Keratinocyte (primary cell): ENCODE measurements around the gene FOXP4. TPM values are rescaled to one million over a fixed set of nuclear protein-coding genes. Genes with fewer than 3 reads are reported as not detected.

Experiments
- DNase-seq: peaks from one replicate; pipeline ENCODE4 v3.0.0-alpha.2; 2011; ENCODE audit warnings: low read depth, missing footprints, low spot score
- FAIRE-seq: peaks from 2 replicates; lab custom pipeline; 2011; peaks lifted over from hg19 to GRCh38; lab: Jason Lieb, UNC
- H2AFZ ChIP-seq: 2 replicates; pipeline ENCODE4 v1.6.0; 2012; ENCODE audit warnings: low read length, control low read depth, inconsistent platforms; ENCODE audit not compliant: control insufficient read depth
- H3K27ac ChIP-seq: 2 replicates; pipeline ENCODE4 v1.5.1; 2011; ENCODE audit warnings: low read length; ENCODE audit not compliant: control insufficient read depth, insufficient read depth
- H3K27me3 ChIP-seq: 3 replicates; pipeline ENCODE4 v1.6.0; 2011; ENCODE audit warnings: low read length; ENCODE audit not compliant: control insufficient read depth, insufficient read depth; ENCODE audit errors: extremely low read depth
- H3K36me3 ChIP-seq, 2 experiments: 2 replicates in 1 of 2; 3 replicates in 1 of 2; pipeline ENCODE4 v1.5.1; 2011; ENCODE audit warnings: low read length in 2 of 2, mild to moderate bottlenecking in 1 of 2; ENCODE audit not compliant: control insufficient read depth in 2 of 2, insufficient read depth in 2 of 2; ENCODE audit errors: extremely low read depth in 1 of 2
- H3K4me1 ChIP-seq: 3 replicates; pipeline ENCODE4 v1.5.1; 2011; ENCODE audit warnings: low read length; ENCODE audit not compliant: control insufficient read depth, insufficient read depth; ENCODE audit errors: extremely low read depth
- H3K4me2 ChIP-seq: 3 replicates; pipeline ENCODE4 v1.6.0; 2011; ENCODE audit warnings: low read depth, low read length; ENCODE audit not compliant: control insufficient read depth, insufficient read depth; ENCODE audit errors: extremely low read depth
- H3K4me3 ChIP-seq, 3 experiments: fragments of 200-600 bp in 1 of 3; sonication (generic) in 1 of 3; 2 replicates in 2 of 3; 3 replicates in 1 of 3; pipeline ENCODE4 v1.5.1; 2011 to 2016; ENCODE audit warnings: low read length in 3 of 3, mild to moderate bottlenecking in 3 of 3, control low read depth in 2 of 3, inconsistent platforms in 1 of 3, low read depth in 1 of 3, mixed read lengths in 1 of 3, mixed run types in 1 of 3, moderate library complexity in 1 of 3; ENCODE audit not compliant: control insufficient read depth in 2 of 3, insufficient read depth in 2 of 3; ENCODE audit errors: extremely low read depth in 1 of 3
- H3K79me2 ChIP-seq: 2 replicates; pipeline ENCODE4 v1.6.0; 2012; ENCODE audit warnings: low read length; ENCODE audit not compliant: control insufficient read depth, insufficient read depth
- H3K9ac ChIP-seq: 3 replicates; pipeline ENCODE4 v1.6.0; 2011; ENCODE audit warnings: low read length; ENCODE audit not compliant: control insufficient read depth, insufficient read depth; ENCODE audit errors: extremely low read depth
- H3K9me1 ChIP-seq: 3 replicates; pipeline ENCODE4 v1.6.0; 2011; ENCODE audit warnings: low read length; ENCODE audit not compliant: control insufficient read depth, insufficient read depth; ENCODE audit errors: extremely low read depth
- H3K9me3 ChIP-seq: 2 replicates; pipeline ENCODE4 v1.5.1; 2012; ENCODE audit warnings: low read depth, low read length; ENCODE audit not compliant: control insufficient read depth
- H4K20me1 ChIP-seq: 3 replicates; pipeline ENCODE4 v1.6.0; 2011; ENCODE audit warnings: low read length; ENCODE audit not compliant: control insufficient read depth, insufficient read depth; ENCODE audit errors: extremely low read depth
- CTCF ChIP-seq, 3 experiments: IDR thresholded peaks in 1 of 3; conservative IDR thresholded peaks in 1 of 3; optimal IDR thresholded peaks in 1 of 3; 2 replicates in 2 of 3; 3 replicates in 1 of 3; pipeline versions ENCODE3 to v1.5.1; 2011; ENCODE audit warnings: low read length in 3 of 3, mild to moderate bottlenecking in 3 of 3, moderate library complexity in 2 of 3, control low read depth in 1 of 3, inconsistent platforms in 1 of 3; ENCODE audit not compliant: insufficient read depth in 2 of 3; ENCODE audit errors: extremely low read depth in 1 of 3
- EZH2 ChIP-seq: IDR thresholded peaks from one replicate; pipeline ENCODE4 v1.6.1; 2012; ENCODE audit warnings: inconsistent platforms, mild to moderate bottlenecking, low read length, moderate library complexity
- dilution Hi-C: fragments of 300-500 bp; cut with MboI; formaldehyde crosslinking; loops from one replicate; pipeline ENCODE4 v1.7.0; 2020; ENCODE audit warnings: low sequenced_read_pairs; ENCODE audit not compliant: extremely low pct_ligation_motif_present
- polyA plus RNA-seq, 5 experiments: library from polyadenylated mRNA; depleted of rRNA in 3 of 5; stranded (reverse) in 3 of 5; stranded (forward) in 1 of 5; unstranded in 1 of 5; fragments of >200 nt; gene quantifications; 1 replicate in 1 of 5; 2 replicates in 3 of 5; 3 replicates in 1 of 5; pipeline versions ENCODE4 v1.2.1 to v1.2.3, GENCODE V29; 2011 to 2012; ENCODE audit warnings: missing spikeins in 2 of 5, low read depth in 1 of 5, low replicate concordance in 1 of 5

Gene FOXP4
- polyA plus RNA-seq, 1 donor (not counting 4 experiments of a cell fraction or from before 2014, with no cell fraction given), result 1.1 TPM

GRCh38 chr6:41541364-41541763 lies 4.8 kb upstream of the FOXP4 start:
- DNase-seq (no peak), FAIRE-seq (no peak)
- H3K9me1 ChIP-seq, result no peaks in the 10 kb centered on the region
- H2AFZ ChIP-seq, result no peak overlapping the region
- no peaks in the 10 kb centered on the region for H3K9me3 ChIP-seq
- no peak overlapping the region for H3K4me3 ChIP-seq
- TF ChIP-seq CTCF (optimal IDR thresholded peaks at IDR 0.05 in 1 of 3, IDR thresholded peaks at IDR 0.05 in 1 of 3, conservative IDR thresholded peaks at IDR 0.05 in 1 of 3; ENCODE audit: extremely low read depth in 1 of 3, insufficient read depth in 2 of 3, low read length in 3 of 3) (no peak), EZH2 (no peak)
- no peaks in the 10 kb centered on the region for H3K36me3 ChIP-seq
- dilution Hi-C loops, result no loop called here
- no peak overlapping the region for H3K9ac ChIP-seq
- H4K20me1 ChIP-seq, result no peaks in the 10 kb centered on the region
- no peak overlapping the region for H3K27ac ChIP-seq
- no peaks in the 10 kb centered on the region for H3K79me2 ChIP-seq
- peaks cover 24% of the 10 kb centered on the region for H3K4me1 ChIP-seq
- no peaks in the 10 kb centered on the region for H3K27me3 ChIP-seq
- no peak overlapping the region for H3K4me2 ChIP-seq

DNA sequence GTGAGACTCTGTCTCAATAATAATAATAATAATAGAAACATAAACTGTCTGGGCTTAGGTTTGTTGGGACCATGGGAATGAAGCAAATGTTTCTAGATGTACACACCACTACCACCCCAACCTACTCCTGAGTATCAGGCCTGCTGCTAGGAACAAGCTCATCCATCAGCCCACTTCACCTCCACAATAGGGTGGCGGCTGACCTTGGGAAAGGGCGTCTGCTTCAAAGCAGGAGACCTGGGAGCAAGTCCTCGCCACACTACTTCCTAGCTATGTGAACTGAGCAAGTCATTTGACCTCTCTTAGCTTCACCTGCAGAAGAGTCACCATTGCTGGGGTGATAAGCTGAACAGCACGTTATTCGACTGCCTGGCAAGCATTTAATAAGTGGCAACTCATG lies 3.1 kb upstream of the FOXP4 start:
- no peak overlapping the region for H3K4me3 ChIP-seq
- no peak overlapping the region for H2AFZ ChIP-seq
- no peaks in the 10 kb centered on the region for H3K9me3 ChIP-seq
- peaks cover 16% of the 10 kb centered on the region for H3K4me1 ChIP-seq
- no peaks in the 10 kb centered on the region for H3K36me3 ChIP-seq
- no peak overlapping the region for H3K27ac ChIP-seq
- H3K9me1 ChIP-seq, result no peaks in the 10 kb centered on the region
- no peak for TF ChIP-seq EZH2
- TF ChIP-seq CTCF (optimal IDR thresholded peaks at IDR 0.05 in 1 of 3, IDR thresholded peaks at IDR 0.05 in 1 of 3, conservative IDR thresholded peaks at IDR 0.05 in 1 of 3; ENCODE audit: extremely low read depth in 1 of 3, insufficient read depth in 2 of 3, low read length in 3 of 3), result no peak
- no peak overlapping the region for H3K4me2 ChIP-seq
- H4K20me1 ChIP-seq, result no peaks in the 10 kb centered on the region
- H3K9ac ChIP-seq, result no peak overlapping the region
- no peaks in the 10 kb centered on the region for H3K27me3 ChIP-seq
- dilution Hi-C loops, result no loop called here
- no peak for FAIRE-seq
- peaks cover 8% of the 10 kb centered on the region for H3K79me2 ChIP-seq
- DNase-seq, result no peak
